DMS79 treated with DMSO at 0.1 percent for 48 hours (cell line): ENCODE data around the gene PKNOX2.
"Not testable (repeated sequence)": the region's sequence is repeated elsewhere in the genome, so short reads cannot be mapped to it uniquely, and the experiment has no call there.

ENCODE experiments used
- DNase-seq: peaks from one replicate; lab custom pipeline; 2025; lab: John Stamatoyannopoulos, UW

Gene PKNOX2

GRCh38 chr11:125202362-125202880, 37.9 kb downstream of the PKNOX2 start:
- DNase-seq, result no peak

- DNase-seq, result no peak
Measured at GRCh38 chr11:125202977-125203376, 38.4 kb downstream of the PKNOX2 start.

- no peak for DNase-seq
Measured at GRCh38 chr11:125207866-125208425, 43.4 kb downstream of the PKNOX2 start.

- no peak for DNase-seq
Measured at GRCh38 chr11:125210066-125210465, 45.5 kb downstream of the PKNOX2 start.

- DNase-seq, result no peak
Measured at GRCh38 chr11:125211191-125211947, 46.8 kb downstream of the PKNOX2 start.

- DNase-seq, result no peak
Measured at GRCh38 chr11:125211948-125212340, 47.4 kb downstream of the PKNOX2 start.

- no peak for DNase-seq
Measured at GRCh38 chr11:125214601-125215565, 50.3 kb downstream of the PKNOX2 start.

GRCh38 chr11:125215976-125216375, 51.4 kb downstream of the PKNOX2 start:
- DNase-seq, result no peak

- DNase-seq, result no peak
Measured at GRCh38 chr11:125218336-125218735, 53.8 kb downstream of the PKNOX2 start.

- DNase-seq, result no peak
Measured at GRCh38 chr11:125221461-125221860, 56.9 kb downstream of the PKNOX2 start.

GRCh38 chr11:125222494-125222893, 57.9 kb downstream of the PKNOX2 start:
- DNase-seq, result no peak

- not testable (repeated sequence) for DNase-seq
Measured at GRCh38 chr11:125223161-125223560, 58.6 kb downstream of the PKNOX2 start.

- DNase-seq, result no peak
Measured at GRCh38 chr11:125223901-125224361, 59.4 kb downstream of the PKNOX2 start.

GRCh38 chr11:125224391-125225021, 60.0 kb downstream of the PKNOX2 start:
- no peak for DNase-seq

- no peak for DNase-seq
Measured at GRCh38 chr11:125225401-125225800, 60.9 kb downstream of the PKNOX2 start.

- DNase-seq, result no peak
Measured at GRCh38 chr11:125226031-125226430, 61.5 kb downstream of the PKNOX2 start.

- DNase-seq, result no peak
Measured at GRCh38 chr11:125226706-125227105, 62.2 kb downstream of the PKNOX2 start.

- no peak for DNase-seq
Measured at GRCh38 chr11:125227151-125227550, 62.6 kb downstream of the PKNOX2 start.

GRCh38 chr11:125228445-125228844, 63.9 kb downstream of the PKNOX2 start:
- DNase-seq, result no peak

GRCh38 chr11:125228993-125229392, 64.4 kb downstream of the PKNOX2 start:
- no peak for DNase-seq

GRCh38 chr11:125229916-125230315, 65.4 kb downstream of the PKNOX2 start:
- no peak for DNase-seq

- no peak for DNase-seq
Measured at GRCh38 chr11:125233116-125233515, 68.6 kb downstream of the PKNOX2 start.
